Measurements from ENCODE around the gene CCDC85C. TPM values are rescaled to one million over a fixed set of nuclear protein-coding genes. Genes with fewer than 3 reads are reported as not detected.

Gene CCDC85C
- total and polyA plus RNA-seq, 2 of the 4 experiments (the other 2 are of a cell fraction): 16.0 to 19.0 TPM

DNA sequence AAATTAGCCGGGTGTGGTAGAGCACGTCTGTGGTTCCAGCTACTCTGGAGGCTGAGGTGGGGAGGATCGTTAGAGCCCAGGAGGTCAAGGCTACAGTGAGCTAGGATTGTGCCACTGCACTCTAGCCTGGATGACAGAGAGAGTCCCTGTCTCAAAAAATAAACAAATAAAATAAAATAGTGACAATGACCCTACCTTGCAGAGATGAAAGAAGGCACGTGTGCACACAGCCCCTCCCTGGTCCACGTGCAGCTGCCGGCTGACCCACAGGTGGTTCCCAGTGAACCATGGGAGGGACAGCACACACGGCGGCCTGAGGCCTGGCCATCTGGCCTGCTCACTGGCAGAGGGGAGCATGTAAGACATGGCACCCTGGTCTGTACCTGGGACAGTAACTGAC lies 45.6 kb upstream of the CCDC85C start:
- Histone ChIP-seq H2AK9ac (replicated peaks; ENCODE audit: low read depth, low read length, poor library complexity) (no peak overlapping the region), H3K36me3 (ENCODE audit: control insufficient read depth, insufficient read depth, low read length) (no peaks in the 10 kb centered on the region)

More for the DNA sequence above, 45.6 kb upstream of the CCDC85C start:
- Histone ChIP-seq H3K9me3 (ENCODE audit: control insufficient read depth, insufficient read depth, low read length) (no peaks in the 10 kb centered on the region), H3K18ac (ENCODE audit: low read depth, low read length) (no peak overlapping the region), H3K27ac (ENCODE audit: insufficient read depth, low read length) (no peak overlapping the region), H3K4me2 (ENCODE audit: low read depth, low read length) (no peak overlapping the region), H3K4ac (ENCODE audit: low read depth, low read length) (no peak overlapping the region), H2BK15ac (ENCODE audit: low read depth, low read length) (no peak overlapping the region), H3K79me1 (ENCODE audit: low read depth in 1 of 2, low read length in 2 of 2) (no peaks in the 10 kb centered on the region), H3K14ac (replicated peaks; ENCODE audit: low read depth, low read length) (no peak overlapping the region), H3K27me3 (ENCODE audit: control insufficient read depth, insufficient read depth, low read length) (peaks cover 4% of the 10 kb centered on the region; the same call in 1 of the 2 replicates), H4K20me1 (ENCODE audit: insufficient read depth, low read length) (no peaks in the 10 kb centered on the region), H3K9ac (ENCODE audit: low read depth, low read length) (no peak overlapping the region), H2BK20ac (ENCODE audit: low read depth, low read length) (no peak overlapping the region), H3K56ac (ENCODE audit: extremely low read depth, insufficient read depth, low read length) (no peak overlapping the region), H3K4me1 (ENCODE audit: control insufficient read depth, insufficient read depth, low read length) (peaks cover 4% of the 10 kb centered on the region; the same call in 1 of the 2 replicates), H4K8ac (ENCODE audit: low read depth in 2 of 2, low read length in 2 of 2) (no peak overlapping the region), H4K5ac (ENCODE audit: low read depth, low read length) (no peak overlapping the region), H2BK5ac (ENCODE audit: low read depth, low read length, poor library complexity, severe bottlenecking) (no peak overlapping the region), H3K9me1 (ENCODE audit: insufficient read depth, low read length) (peaks cover 5% of the 10 kb centered on the region; the same call in 1 of the 2 replicates), H4K91ac (ENCODE audit: insufficient read depth, low read depth, low read length) (no peak overlapping the region), H2AK5ac (ENCODE audit: low read depth, low read length) (no peak overlapping the region), H2BK120ac (ENCODE audit: low read depth, low read length) (no peak overlapping the region), H3K4me3 (ENCODE audit: insufficient read depth, low read depth, low read length) (no peak overlapping the region), H2AFZ (replicated peaks; ENCODE audit: low read length, poor library complexity) (no peak overlapping the region), H3K23ac (ENCODE audit: low read depth, low read length) (no peak overlapping the region)
- intact Hi-C loops (cut with micrococcal nuclease) (no loop called here), dilution Hi-C loops (cut with HindIII; ENCODE audit: low sequenced_read_pairs, unreplicated experiment) (no loop called here), in situ Hi-C loops (cut with MboI; ENCODE audit: low sequenced_read_pairs) (no loop called here)
- ChIA-PET CTCF (no interaction called here), POLR2A (ENCODE audit: unreplicated experiment) (no interaction called here)
- DNase-seq (no peak), ATAC-seq (ENCODE audit: low read depth) (no peak)
- no TSS peak for BruUV-seq (replicated peaks)
- 76% methylated on average over 7 of the region's 8 CpGs; no CpG with 5 or more reads in 1 of the 2 experiments for WGBS, 2 experiments (ENCODE audit: extremely low coverage in 2 of 2, insufficient read length in 1 of 2)
- TF ChIP-seq POLR2A (IDR thresholded peaks at IDR 0.05; ENCODE audit: low read depth, low read length): no peak
- no peak for TF ChIP-seq CTCF (conservative IDR thresholded peaks at IDR 0.05; ENCODE audit: low read depth, low read length)
- no peak for TF ChIP-seq MXI1 (IDR thresholded peaks at IDR 0.05; ENCODE audit: borderline replicate concordance, low read depth, low read length)
- no peak for TF ChIP-seq CHD1 (IDR thresholded peaks at IDR 0.05; ENCODE audit: low read depth, low read length)
- TF ChIP-seq RAD21 (IDR thresholded peaks at IDR 0.05; ENCODE audit: low read length): no peak
- no peak for TF ChIP-seq RFX5 (IDR thresholded peaks at IDR 0.05; ENCODE audit: low read depth, low read length)
- TF ChIP-seq SMC3 (IDR thresholded peaks at IDR 0.05; ENCODE audit: low read depth, low read length): no peak
- TF ChIP-seq MAZ (IDR thresholded peaks at IDR 0.05; ENCODE audit: borderline replicate concordance, low read depth, low read length): no peak
- no peak for TF ChIP-seq MAFK (IDR thresholded peaks at IDR 0.05; ENCODE audit: low read depth, low read length)
- TF ChIP-seq, protein P1, sequence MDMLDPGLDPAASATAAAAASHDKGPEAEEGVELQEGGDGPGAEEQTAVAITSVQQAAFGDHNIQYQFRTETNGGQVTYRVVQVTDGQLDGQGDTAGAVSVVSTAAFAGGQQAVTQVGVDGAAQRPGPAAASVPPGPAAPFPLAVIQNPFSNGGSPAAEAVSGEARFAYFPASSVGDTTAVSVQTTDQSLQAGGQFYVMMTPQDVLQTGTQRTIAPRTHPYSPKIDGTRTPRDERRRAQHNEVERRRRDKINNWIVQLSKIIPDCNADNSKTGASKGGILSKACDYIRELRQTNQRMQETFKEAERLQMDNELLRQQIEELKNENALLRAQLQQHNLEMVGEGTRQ (IDR thresholded peaks at IDR 0.05; ENCODE audit: low read depth, low read length): no peak
- TF ChIP-seq RCOR1 (IDR thresholded peaks at IDR 0.05; ENCODE audit: insufficient replicate concordance, low read length): no peak
- no peak for TF ChIP-seq NFE2L2 (IDR thresholded peaks at IDR 0.05; ENCODE audit: low read depth, low read length)
- no peak for TF ChIP-seq FOS (IDR thresholded peaks at IDR 0.05; ENCODE audit: low read depth, low read length)
- no peak for TF ChIP-seq BHLHE40 (IDR thresholded peaks at IDR 0.05; ENCODE audit: low read depth, low read length)
- TF ChIP-seq ELK1 (IDR thresholded peaks at IDR 0.05; ENCODE audit: borderline replicate concordance, low read depth, low read length): no peak
- no peak for TF ChIP-seq CEBPB (IDR thresholded peaks at IDR 0.05; ENCODE audit: low read depth, low read length)
